K562 (cell line): ENCODE measurements around the gene SERPINH1.

Experiments
- CHD1 ChIP-seq: fragments of 200-600 bp; sonication (generic); IDR thresholded peaks from one replicate; pipeline ENCODE4 v1.6.1; 2012; ENCODE audit warnings: mild to moderate bottlenecking, moderate library complexity, low read length, inconsistent platforms
- CHD4 ChIP-seq: fragments of 200-600 bp; sonication (generic); IDR thresholded peaks from 3 replicates; pipeline ENCODE4 v1.6.1; 2012; ENCODE audit warnings: low read depth, mild to moderate bottlenecking, mixed read lengths, low read length, inconsistent platforms; ENCODE audit not compliant: insufficient read depth, insufficient replicate concordance, poor library complexity, severe bottlenecking
- GABPB1 ChIP-seq: sonication (generic); formaldehyde crosslinking; IDR thresholded peaks from 2 replicates; pipeline ENCODE4 v1.8.0; 2022; ENCODE audit warnings: mild to moderate bottlenecking, missing genetic modification reagents
- GTF2F1 ChIP-seq: IDR thresholded peaks from 2 replicates; pipeline ENCODE4 v1.6.1; 2011; ENCODE audit warnings: low read depth, low read length, improper control_type of control experiment
- NRF1 ChIP-seq, 2 experiments: fragments of 450-650 bp; IDR thresholded peaks in 1 of 2; conservative IDR thresholded peaks in 1 of 2; 2 replicates each; pipeline ENCODE4 v1.6.1; 2014; ENCODE audit warnings: mild to moderate bottlenecking in 2 of 2
- RAD21 ChIP-seq, 2 experiments: fragments of 250-450 bp in 1 of 2; fragments of 450-650 bp in 1 of 2; sonication (Bioruptor Pico) in 1 of 2; formaldehyde crosslinking in 1 of 2; IDR thresholded peaks in 1 of 2; conservative IDR thresholded peaks in 1 of 2; 2 replicates each; pipeline versions ENCODE4 v1.4.0 to v1.8.0; 2020 to 2022; ENCODE audit warnings: mild to moderate bottlenecking in 2 of 2, moderate library complexity in 1 of 2
- TF ChIP-seq, protein P1 (sequence below), 3 experiments: IDR thresholded peaks in 2 of 3; conservative IDR thresholded peaks in 1 of 3; 2 replicates each; pipeline ENCODE4 v1.5.1; 2011 to 2012; ENCODE audit warnings: low read length in 3 of 3, mild to moderate bottlenecking in 3 of 3, control low read depth in 2 of 3, improper control_type of control experiment in 1 of 3, inconsistent platforms in 1 of 3, low read depth in 1 of 3, mixed read lengths in 1 of 3, moderate library complexity in 1 of 3; ENCODE audit not compliant: insufficient read depth in 2 of 3
- TF ChIP-seq, protein P2 (sequence below): sonication (generic); formaldehyde crosslinking; IDR thresholded peaks from 2 replicates; pipeline ENCODE4 v1.8.0; 2022; ENCODE audit warnings: missing genetic modification reagents, mild to moderate bottlenecking, moderate library complexity, borderline replicate concordance

GRCh38 chr11:75598264-75598663 is 36.2 kb downstream of the SERPINH1 start:
- TF ChIP-seq NRF1 (conservative IDR thresholded peaks at IDR 0.05 in 1 of 2, IDR thresholded peaks at IDR 0.05 in 1 of 2): no peak
- TF ChIP-seq GABPB1 (CRISPR knock-in tag): no peak
- no peak for TF ChIP-seq CHD1
- TF ChIP-seq, protein P1, sequence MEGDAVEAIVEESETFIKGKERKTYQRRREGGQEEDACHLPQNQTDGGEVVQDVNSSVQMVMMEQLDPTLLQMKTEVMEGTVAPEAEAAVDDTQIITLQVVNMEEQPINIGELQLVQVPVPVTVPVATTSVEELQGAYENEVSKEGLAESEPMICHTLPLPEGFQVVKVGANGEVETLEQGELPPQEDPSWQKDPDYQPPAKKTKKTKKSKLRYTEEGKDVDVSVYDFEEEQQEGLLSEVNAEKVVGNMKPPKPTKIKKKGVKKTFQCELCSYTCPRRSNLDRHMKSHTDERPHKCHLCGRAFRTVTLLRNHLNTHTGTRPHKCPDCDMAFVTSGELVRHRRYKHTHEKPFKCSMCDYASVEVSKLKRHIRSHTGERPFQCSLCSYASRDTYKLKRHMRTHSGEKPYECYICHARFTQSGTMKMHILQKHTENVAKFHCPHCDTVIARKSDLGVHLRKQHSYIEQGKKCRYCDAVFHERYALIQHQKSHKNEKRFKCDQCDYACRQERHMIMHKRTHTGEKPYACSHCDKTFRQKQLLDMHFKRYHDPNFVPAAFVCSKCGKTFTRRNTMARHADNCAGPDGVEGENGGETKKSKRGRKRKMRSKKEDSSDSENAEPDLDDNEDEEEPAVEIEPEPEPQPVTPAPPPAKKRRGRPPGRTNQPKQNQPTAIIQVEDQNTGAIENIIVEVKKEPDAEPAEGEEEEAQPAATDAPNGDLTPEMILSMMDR (IDR thresholded peaks at IDR 0.05 in 2 of 3, conservative IDR thresholded peaks at IDR 0.05 in 1 of 3; ENCODE audit: insufficient read depth in 2 of 3, low read depth in 1 of 3, low read length in 3 of 3): no peak
- TF ChIP-seq, protein P2, sequence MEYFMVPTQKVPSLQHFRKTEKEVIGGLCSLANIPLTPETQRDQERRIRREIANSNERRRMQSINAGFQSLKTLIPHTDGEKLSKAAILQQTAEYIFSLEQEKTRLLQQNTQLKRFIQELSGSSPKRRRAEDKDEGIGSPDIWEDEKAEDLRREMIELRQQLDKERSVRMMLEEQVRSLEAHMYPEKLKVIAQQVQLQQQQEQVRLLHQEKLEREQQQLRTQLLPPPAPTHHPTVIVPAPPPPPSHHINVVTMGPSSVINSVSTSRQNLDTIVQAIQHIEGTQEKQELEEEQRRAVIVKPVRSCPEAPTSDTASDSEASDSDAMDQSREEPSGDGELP: no peak
- no peak for TF ChIP-seq RAD21 (CRISPR knock-in tag; conservative IDR thresholded peaks at IDR 0.05 in 1 of 2, IDR thresholded peaks at IDR 0.05 in 1 of 2)
- no peak for TF ChIP-seq CHD4
- no peak for TF ChIP-seq GTF2F1
